GM21717 (cell line): ENCODE data around the gene NPAS2.

Experiments
- ATAC-seq: cut with Tn5 transposase; IDR thresholded peaks from one replicate; pipeline ENCODE4 v1.9.1; 2021; ENCODE audit warnings: mild to moderate bottlenecking, moderate library complexity; ENCODE audit not compliant: unreplicated experiment

NPAS2 gene

DNA sequence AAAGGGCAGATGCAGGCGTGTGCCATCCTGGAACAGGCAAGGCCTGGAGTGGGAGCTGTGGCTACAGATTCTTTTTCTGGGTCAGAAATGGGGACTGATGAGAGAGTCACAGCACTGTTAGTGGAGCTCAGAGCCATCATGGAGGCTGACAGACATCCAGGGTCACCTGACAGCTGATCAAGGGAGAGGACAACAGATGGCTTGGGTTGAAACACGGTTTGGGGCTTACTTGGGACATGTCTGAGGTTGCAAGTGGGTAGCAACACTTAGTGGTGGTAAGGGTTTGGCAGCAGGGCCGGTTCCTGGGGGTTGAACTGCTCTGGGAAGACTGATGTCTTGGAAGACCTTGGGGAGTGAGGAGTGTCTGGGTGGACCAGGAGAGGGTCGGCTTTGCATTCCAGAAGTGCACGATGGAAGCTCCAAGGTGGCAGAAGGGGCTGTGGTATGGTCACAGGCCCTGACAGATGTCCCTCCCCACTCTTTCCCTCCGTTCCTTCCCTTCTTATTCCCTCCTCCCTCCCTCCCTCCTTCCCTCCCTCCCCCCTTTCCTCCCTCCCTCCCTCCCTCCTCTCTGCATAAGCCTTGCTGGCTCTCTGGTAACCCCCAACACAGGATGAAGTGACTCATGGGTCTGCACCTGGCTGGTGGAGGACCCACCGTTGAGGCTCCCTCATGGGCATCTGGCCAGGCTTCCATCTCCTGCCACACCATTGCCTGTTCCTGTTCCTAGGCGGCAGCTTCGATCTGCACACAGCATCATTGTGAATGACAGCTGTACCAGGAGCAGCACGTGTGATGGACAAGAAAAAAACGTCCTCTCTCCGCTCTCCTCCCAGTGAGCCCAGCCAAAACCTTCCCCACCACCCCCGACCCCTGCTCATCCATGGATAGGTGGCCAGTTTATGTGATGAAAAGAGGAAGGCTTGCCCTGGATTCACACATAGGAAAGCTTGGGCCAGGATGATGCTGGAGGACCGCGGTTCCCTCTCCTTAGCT, 118.4 kb downstream of the NPAS2 start:
- no peak for ATAC-seq

DNA sequence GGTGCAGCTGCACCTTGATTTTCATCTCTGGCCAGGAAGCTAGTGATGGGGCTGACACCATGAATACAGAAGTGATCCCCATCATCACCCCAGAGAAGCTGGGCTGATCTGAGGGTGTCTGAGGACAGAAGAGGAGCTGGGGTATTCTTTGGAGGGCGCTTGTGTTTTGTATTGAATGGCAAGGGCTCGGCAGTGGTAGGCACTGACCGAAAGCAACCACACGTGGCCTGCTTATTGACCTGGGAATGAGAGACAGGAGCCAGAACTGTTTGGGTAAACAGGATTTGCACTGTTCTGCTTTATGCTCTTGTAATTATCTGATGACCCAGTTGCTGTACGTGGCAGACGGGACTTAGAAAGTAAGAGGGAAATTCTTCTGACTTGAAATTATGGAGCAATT, 119.5 kb downstream of the NPAS2 start:
- ATAC-seq = no peak

DNA sequence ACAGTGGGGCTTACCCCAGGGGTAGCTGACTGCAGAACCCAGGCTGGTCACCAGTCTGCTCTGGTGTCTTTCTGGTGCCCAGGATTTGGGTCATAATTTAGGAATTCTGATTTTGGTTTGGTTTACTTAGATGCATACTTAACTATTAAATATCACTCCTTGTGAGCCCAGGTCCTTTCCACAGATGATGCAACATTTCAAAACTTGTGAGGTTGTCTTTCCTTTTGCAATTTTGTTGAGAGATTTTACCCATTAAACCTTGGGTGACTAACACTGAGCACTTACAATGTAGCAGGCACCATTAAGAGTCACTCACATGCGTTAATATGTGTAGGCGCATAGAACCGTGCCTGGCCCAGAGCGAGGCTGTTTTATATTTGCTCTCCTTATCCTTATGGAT, 120.3 kb downstream of the NPAS2 start:
- ATAC-seq = no peak

DNA sequence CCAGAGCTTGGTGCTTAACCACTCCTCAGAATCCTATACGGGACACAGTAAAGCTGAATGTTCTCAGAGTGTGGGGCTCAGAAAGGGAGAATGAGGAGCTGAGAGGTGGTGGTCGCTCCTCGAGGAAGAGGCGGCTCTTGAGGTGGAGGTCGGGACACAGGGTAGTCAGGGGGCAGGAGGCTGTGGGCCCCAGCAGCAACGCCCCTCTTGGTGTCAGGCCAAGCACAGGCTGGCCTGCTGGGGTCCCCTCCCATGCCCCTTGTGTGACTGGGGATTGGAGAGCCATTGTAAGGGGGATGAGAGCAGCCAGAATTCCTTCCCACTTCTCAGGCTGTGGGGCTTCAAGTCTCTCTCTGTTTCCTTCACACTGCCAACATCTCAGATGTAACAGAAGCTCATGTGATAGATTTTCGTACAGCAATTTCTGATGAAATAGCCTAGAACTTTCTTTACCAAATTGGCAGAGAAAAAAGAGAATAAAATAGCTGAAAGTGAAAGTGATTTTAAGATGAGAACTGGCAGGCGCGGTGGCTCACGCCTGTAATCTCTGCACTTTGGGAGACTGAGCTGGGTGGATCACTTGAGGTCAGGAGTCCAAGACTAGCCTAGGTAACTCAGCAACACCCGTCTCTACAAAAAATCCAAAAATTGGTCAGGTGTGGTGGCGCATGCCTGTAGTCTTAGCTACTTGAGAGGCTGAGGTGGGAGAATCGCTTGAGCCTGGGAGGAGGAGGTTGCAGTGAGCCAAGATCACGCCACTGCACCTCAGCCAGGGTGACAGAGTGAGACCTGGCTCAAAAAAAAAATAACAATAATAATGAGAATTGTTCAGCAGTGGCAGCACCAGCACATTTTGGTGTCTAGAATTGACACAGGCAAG, 121.1 kb downstream of the NPAS2 start:
- ATAC-seq = no peak

DNA sequence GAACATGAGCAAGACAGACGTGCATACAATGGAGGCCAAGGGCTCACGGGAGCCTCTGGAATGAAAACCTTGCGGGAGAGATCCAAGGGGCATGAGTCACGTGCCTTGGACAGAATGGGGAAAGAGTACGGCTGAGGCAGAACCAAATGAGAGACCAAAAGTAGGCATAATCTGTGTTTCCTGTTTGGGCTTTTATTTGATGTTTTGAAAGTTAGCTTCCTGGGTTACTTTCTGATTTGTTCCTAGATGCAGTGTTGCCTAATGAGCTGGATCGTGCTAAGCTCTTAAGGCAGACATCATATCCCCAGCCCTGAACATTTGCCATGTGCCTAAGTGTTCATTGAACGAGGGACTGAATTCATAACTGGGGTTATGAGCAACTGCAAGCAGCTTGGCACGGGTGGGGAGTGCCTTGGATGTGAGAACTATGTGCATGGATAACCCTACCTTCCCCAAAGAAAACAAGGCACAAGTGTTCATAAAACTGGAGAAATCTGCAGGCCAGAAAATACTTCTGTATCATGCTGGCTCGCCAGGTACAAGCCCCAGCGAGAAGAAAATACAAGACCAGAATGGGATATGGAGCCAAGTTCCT, 121.8 kb downstream of the NPAS2 start:
- no peak for ATAC-seq

DNA sequence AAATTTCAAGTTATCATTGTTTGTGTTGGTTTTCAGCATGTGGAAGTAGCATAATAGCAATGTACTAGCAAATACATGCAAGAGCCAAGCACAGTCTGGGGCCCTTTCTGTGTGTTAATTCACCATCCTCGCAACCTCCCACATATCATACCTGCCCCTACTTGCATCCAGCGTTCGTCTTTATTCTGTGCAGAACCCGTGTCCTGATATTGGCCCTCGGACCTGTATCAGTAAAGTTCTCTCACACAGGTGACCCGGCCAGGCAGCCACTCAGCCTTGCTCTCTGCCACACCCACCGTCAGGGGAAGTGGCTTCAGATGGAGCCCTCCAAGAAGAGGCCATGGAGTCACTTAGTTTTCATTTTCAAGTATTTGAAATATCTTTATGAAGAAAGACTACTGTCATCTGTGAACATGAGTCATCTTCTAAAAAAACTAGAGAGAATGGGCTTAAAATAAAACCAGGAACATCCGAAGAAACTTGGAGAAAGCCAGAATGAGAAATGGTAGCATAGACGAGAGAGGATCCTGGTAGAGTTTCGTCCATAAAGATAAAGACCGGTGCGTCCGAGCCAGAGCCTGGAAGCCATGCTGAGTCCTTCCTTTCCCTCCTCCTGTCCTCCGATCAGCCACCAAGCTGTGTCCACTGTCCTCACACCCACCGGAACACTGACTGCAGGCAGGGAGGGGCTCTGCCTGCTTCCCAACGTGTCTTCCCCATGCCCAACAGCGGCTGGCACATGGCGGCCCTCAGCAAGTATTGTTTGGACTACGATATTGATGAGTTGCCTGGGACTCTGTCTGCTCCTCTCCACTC, 124.9 kb downstream of the NPAS2 start:
- no peak for ATAC-seq

DNA sequence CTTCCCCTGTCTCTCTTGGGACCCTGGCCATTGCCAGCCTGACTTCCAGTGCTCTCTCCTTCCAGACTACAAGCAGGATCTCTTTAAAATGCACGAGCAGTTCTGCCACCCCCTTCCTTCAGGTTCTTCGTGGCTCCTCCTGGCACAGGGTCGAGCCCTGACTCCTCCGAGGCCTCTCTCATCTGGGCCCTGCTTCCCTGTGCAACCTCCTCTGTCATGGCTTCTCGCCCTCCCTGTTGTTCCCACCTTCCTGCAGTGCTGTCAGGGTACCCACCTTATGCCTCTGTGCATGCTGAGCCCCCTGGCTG, 125.4 kb downstream of the NPAS2 start:
- ATAC-seq = no peak

DNA sequence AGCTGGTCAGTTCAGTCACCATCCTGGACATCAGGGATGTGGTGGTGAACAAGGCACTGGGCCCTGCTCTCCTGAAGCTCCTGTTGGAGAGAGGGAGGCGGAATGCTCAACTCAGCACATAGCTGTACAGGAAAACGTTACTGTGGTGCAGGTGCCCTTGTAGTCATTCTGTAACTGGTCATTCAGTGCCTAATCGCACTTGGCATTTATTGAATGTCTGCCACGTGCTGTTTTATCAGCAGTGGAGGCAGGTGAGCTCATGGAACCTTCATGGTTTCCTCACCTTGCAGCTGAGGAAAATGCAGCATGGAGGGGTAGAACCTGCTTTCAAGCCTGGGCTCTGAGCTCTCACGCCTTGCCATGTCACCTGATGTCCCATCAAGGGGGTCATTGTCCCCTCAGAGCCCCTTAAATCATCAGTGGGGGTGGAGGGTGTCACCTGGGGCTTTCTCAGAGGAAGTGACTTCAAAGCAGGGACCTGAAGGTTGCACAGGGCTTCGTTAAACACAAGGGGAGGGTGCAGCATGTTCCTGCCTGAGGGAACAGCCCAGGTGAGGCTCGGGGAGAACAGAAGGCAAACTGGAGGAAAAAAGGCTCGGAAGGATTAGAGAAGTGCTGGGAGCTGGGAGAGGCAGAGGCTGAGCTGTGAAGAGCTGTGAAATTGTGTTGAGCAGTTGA, 126.1 kb downstream of the NPAS2 start:
- ATAC-seq = no peak

DNA sequence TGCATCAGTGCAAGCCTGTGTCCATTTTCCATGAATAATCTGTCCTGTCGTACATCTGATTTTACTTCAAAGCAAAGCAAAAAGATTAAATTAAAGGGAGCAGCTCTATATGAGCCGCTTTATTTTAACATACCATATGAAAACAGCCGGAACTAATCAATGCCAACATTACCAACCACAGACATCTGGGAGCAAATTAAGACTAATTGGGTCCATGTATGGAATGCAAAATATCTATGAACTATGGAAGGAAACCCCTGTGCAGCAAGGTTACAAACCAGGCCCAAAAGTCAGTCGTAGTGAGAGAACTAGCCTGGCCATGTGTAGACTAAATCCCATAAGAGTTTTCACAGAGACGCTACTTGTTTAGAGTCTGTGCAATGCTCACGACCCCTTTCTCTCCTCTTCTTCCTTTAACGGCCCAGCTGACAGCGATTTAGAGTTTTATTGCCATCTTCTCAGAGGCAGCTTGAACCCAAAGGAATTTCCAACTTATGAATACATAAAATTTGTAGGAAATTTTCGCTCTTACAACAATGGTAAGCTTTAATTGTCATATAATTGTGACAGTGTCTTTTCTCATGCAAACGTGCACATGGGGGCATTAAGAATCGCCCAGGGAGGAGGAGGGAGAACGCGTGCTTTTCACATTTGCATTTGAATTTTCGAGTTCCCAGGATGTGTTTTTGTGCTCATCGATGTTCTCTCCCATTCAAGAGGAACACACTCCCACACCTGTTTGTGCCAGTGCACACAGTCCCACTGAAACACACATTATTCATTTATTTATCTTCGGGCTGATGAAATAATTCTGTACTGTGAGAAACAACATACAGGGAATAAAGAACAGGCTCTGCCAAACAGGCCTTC, 129.2 kb downstream of the NPAS2 start:
- no peak for ATAC-seq

DNA sequence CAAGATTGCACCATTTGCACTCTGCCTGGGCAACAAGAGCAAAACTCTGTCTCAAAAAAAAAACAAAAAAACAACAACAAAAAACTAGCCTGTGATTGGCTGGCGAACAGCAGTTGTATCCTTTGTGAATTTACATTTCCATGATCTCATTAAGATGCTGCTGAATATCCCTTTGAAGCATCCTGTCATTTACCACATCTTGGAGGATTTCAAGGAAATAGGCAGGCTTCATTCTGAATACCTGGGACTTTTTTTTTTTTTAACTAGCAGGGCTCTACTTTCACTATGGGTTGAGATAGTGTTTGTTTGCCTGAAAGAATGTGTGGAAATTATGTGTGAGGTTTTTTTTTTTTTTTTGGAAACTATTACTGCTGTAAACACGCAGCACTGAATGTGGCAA, 132.6 kb downstream of the NPAS2 start:
- no peak for ATAC-seq

DNA sequence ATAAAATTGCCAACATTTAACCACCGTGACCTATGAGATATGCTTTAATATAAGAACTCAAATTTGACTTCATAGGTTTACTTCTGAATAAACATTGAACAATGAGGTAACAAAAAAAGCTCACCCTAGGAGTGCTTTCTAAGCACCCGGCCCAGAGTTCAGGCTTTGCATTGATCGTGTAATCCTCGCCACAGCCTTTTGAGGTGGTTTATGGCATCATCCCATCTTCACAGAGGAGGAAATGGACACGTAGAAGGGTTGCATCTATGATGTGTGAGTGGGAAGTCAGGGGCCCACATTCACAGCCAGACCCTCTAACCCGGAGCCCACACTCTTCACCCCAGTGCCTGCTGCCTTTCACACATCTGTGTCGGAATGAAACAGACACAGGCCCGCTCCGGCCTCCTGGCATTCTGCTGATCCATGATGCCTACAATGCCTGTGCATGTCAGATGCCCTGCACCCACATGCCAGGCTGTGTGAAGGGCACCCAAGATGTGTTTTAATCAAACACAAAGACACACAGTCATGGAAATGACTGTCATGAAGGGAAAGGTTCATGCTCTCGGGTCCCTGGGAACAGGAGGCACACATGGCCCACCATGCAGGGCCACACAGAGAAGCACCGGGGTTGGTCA, 133.6 kb downstream of the NPAS2 start:
- ATAC-seq = no peak

DNA sequence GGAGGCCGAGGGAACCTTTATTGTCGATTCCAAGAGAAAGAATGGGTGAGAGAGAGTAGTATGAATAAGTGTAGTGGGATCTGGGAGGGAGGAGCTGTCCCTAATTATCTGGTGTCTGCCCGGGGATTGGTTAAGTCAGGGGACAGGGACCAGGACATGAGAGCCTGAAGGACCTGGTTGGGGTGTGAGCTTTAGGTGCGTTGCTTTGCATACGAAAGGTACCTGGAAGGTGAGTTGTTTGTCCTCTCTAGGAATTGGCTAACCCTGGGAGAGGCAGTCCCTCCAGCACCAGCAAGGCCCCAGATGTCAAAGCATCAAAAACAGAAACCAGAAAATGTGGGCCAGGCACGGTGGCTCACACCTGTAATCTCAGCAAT, 134.1 kb downstream of the NPAS2 start:
- ATAC-seq = no peak

DNA sequence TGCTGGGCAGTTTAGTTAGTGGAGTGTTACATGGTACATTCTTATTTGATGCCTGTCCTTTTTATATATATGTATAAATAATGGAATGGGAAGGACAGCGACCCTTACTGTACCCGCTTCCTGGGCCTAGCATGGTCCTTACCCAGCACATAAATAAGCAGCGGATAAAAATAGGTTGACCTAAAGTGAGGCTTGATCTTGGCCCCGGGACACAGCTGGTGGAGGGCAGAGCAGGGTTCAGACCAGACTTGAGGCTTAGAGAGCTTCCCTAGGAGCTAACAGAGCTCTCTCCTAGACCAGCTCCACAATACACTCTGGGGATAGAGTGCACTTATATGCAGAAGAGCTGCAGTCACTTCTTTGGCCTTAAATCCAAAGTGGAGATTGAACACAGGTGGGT, 135.3 kb downstream of the NPAS2 start:
- no peak for ATAC-seq

DNA sequence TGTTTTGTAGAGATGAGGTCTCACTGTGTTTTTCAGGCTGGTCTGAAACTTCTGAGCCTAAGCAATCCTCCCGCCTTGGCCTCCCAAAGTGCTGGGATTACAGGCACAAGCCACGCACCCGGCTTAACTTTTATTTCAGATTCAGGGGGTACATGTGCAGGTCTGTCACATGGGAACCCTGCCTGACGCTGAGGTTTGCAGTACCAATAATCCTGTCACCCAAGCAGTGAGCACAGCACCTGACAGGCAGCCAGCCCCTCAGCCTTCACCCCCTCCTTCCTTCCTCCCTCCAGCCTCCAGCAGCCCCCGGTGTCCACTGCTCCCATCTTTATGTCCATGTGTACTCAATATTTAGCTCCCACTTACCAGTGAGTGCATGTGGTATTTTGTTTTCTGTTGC, 136.1 kb downstream of the NPAS2 start:
- ATAC-seq = no peak

DNA sequence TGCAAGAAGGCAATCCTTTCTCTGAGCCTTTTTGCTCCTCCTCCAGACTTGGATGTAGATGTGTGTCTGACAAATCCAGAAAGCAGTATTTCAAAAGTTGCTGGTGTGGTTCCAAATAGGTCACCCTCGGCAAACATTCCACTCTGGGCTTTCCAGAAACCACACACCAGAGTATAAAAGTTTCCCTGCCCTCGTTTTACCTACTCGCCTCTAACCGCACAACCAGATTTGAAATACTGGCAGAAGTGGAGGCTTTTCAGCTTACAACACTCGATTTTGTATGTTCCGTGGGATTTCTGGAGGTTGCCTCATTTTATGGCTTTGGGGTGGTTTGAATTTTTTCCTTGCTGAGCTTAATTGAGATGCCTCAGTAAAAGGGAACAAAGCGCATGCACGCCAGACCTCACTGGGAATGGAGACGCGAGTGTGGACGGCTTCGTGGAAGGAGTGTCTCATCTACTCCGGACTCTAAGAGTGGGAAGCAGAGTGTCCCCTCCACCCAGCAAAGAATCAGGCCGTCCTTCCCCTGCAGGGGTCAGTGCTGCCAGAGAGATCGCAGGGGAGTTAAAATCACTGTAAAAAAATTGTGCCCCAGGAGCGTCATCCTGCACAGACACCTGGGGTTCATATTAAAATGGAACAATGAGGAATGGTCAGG, 138.2 kb downstream of the NPAS2 start:
- ATAC-seq = no peak

DNA sequence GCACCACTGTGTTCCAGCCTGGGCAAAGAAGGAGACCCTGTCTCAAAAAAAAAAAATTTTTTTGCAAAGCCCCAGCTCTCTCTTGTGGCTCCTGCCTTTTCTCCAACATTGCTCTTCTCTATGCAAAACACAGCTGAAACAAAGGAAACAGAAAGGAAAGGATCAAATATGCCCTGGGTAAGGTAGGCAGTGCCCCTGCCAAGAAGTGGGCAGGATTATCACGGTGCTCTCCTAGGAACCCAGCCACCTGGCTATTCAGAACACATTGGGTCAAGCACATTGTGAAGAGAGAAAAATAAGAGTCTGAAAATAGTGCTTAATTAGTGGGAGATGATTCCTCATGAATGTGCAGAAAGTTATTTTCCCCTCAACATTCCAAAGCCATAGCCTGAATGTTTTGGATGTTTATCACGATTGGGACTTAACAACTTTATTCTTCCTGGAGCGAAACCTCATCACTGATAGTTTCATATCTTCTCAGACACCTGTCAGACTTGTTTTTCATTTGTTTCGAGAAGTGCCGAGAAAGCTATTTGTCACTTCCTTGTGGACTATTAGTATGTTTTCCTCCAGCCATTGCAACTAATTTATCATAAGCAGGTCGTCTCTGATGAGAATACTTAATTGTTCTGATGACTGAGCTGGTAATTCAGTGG, 139.4 kb downstream of the NPAS2 start:
- ATAC-seq = no peak

DNA sequence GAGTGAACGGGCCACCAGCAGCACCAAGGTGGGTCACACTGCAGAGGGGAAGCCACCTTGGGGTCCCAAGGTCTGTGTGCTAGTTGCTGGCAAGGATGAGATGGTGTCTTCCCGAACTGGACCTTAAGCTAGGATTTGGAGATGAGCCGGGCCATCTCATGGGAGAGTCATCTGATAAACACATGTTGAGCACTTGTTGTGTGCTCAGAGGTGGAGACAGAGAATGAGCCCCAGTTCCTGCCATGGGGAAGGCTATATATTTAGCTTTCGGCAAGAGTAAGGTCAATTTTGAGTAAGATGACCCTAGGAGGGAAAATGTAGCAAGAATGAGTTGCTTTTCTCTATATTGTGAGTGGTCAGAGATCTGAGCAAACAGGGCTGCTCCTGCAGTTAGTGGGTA, 140.7 kb downstream of the NPAS2 start:
- no peak for ATAC-seq
